IMR-90 (cell line): ENCODE data around the gene MIEF1. TPM values are rescaled to one million over a fixed set of nuclear protein-coding genes. Genes with fewer than 3 reads are reported as not detected.

Experiments used
- ATAC-seq: fragments of 200-7000 bp; cut with Tn5 transposase; 2 replicates; pipeline ENCODE4 v1.9.1; 2020; ENCODE audit warnings: low read depth, mild to moderate bottlenecking, moderate library complexity
- BruUV-seq: library from RNA; stranded (reverse); fragments of 400-500 nt; replicated peaks from 2 replicates; lab custom pipeline; 2021; lab: Mats Ljungman, UMichigan
- CTCF ChIA-PET: fragments of 300-600 bp; formaldehyde crosslinking; extraction: SDS; loops from one replicate; lab custom pipeline; 2021; ENCODE audit warnings: antibody characterized with exemption; lab: Yijun Ruan, JAX
- POLR2A ChIA-PET: fragments of 300-600 bp; sonication (Branson Sonifier 250); formaldehyde crosslinking; loops from one replicate; lab custom pipeline; 2022; ENCODE audit warnings: antibody characterized with exemption; ENCODE audit not compliant: unreplicated experiment; lab: Charles Lee
- DNase-seq: peaks from one replicate; pipeline ENCODE4 v3.0.0; 2013
- H2AFZ ChIP-seq: replicated peaks from 2 replicates; pipeline ENCODE3; 2013; ENCODE audit warnings: low read length, mild to moderate bottlenecking; ENCODE audit not compliant: poor library complexity
- H2AK5ac ChIP-seq: 2 replicates; pipeline ENCODE4 v1.6.1; 2013; ENCODE audit warnings: low read depth, low read length, inconsistent platforms
- H2AK9ac ChIP-seq: replicated peaks from 2 replicates; pipeline ENCODE3; 2013; ENCODE audit warnings: mild to moderate bottlenecking, low read depth, low read length, moderate library complexity; ENCODE audit not compliant: poor library complexity
- H2BK120ac ChIP-seq: 2 replicates; pipeline ENCODE4 v1.6.1; 2013; ENCODE audit warnings: low read depth, low read length, inconsistent platforms
- H2BK15ac ChIP-seq: 3 replicates; pipeline ENCODE4 v1.6.1; 2013; ENCODE audit warnings: low read depth, low read length, inconsistent platforms
- H2BK20ac ChIP-seq: 2 replicates; pipeline ENCODE4 v1.6.1; 2013; ENCODE audit warnings: low read depth, mild to moderate bottlenecking, inconsistent platforms, low read length, moderate library complexity
- H2BK5ac ChIP-seq: 2 replicates; pipeline ENCODE4 v1.6.1; 2013; ENCODE audit warnings: mild to moderate bottlenecking, low read depth, low read length, inconsistent platforms; ENCODE audit not compliant: poor library complexity, severe bottlenecking
- H3K14ac ChIP-seq: replicated peaks from 2 replicates; pipeline ENCODE4 v1.6.1; 2013; ENCODE audit warnings: low read depth, low read length, inconsistent platforms
- H3K18ac ChIP-seq: 2 replicates; pipeline ENCODE4 v1.6.1; 2013; ENCODE audit warnings: low read depth, low read length, control low read depth
- H3K23ac ChIP-seq: 2 replicates; pipeline ENCODE4 v1.6.1; 2013; ENCODE audit warnings: low read depth, low read length, inconsistent platforms
- H3K27ac ChIP-seq: 2 replicates; pipeline ENCODE4 v1.5.1; 2013; ENCODE audit warnings: mild to moderate bottlenecking, control low read depth, low read length; ENCODE audit not compliant: insufficient read depth
- H3K27me3 ChIP-seq: 2 replicates; pipeline ENCODE4 v1.6.1; 2013; ENCODE audit warnings: low read length; ENCODE audit not compliant: control insufficient read depth, insufficient read depth
- H3K36me3 ChIP-seq: 2 replicates; pipeline ENCODE4 v1.6.1; 2013; ENCODE audit warnings: low read length, mixed read lengths; ENCODE audit not compliant: control insufficient read depth, insufficient read depth
- H3K4ac ChIP-seq: 2 replicates; pipeline ENCODE4 v1.6.1; 2013; ENCODE audit warnings: low read depth, low read length, inconsistent platforms
- H3K4me1 ChIP-seq: 2 replicates; pipeline ENCODE4 v1.6.1; 2013; ENCODE audit warnings: low read length, mixed read lengths; ENCODE audit not compliant: control insufficient read depth, insufficient read depth
- H3K4me2 ChIP-seq: 2 replicates; pipeline ENCODE4 v1.6.1; 2013; ENCODE audit warnings: low read depth, mild to moderate bottlenecking, control low read depth, low read length, moderate library complexity
- H3K4me3 ChIP-seq: 2 replicates; pipeline ENCODE4 v1.5.1; 2013; ENCODE audit warnings: low read depth, mild to moderate bottlenecking, control low read depth, low read length, moderate library complexity; ENCODE audit not compliant: insufficient read depth
- H3K56ac ChIP-seq: 2 replicates; pipeline ENCODE4 v1.6.1; 2013; ENCODE audit warnings: low read length, inconsistent platforms; ENCODE audit not compliant: insufficient read depth; ENCODE audit errors: extremely low read depth
- H3K79me1 ChIP-seq, 2 experiments: 2 replicates each; pipeline ENCODE4 v1.6.1; 2013; ENCODE audit warnings: low read length in 2 of 2, inconsistent platforms in 1 of 2, low read depth in 1 of 2
- H3K9ac ChIP-seq: 2 replicates; pipeline ENCODE4 v1.6.1; 2013; ENCODE audit warnings: low read depth, low read length, control low read depth
- H3K9me1 ChIP-seq: 2 replicates; pipeline ENCODE4 v1.6.1; 2013; ENCODE audit warnings: low read length, inconsistent platforms; ENCODE audit not compliant: insufficient read depth
- H3K9me3 ChIP-seq: 2 replicates; pipeline ENCODE4 v1.6.1; 2013; ENCODE audit warnings: low read length; ENCODE audit not compliant: control insufficient read depth, insufficient read depth
- H4K20me1 ChIP-seq: 2 replicates; pipeline ENCODE4 v1.6.1; 2013; ENCODE audit warnings: low read length, inconsistent platforms; ENCODE audit not compliant: insufficient read depth
- H4K5ac ChIP-seq: 2 replicates; pipeline ENCODE4 v1.6.1; 2013; ENCODE audit warnings: mild to moderate bottlenecking, low read depth, low read length, control low read depth
- H4K8ac ChIP-seq, 2 experiments: 2 replicates each; pipeline ENCODE4 v1.6.1; 2013; ENCODE audit warnings: low read depth in 2 of 2, low read length in 2 of 2, control low read depth in 1 of 2, inconsistent platforms in 1 of 2
- H4K91ac ChIP-seq: 2 replicates; pipeline ENCODE4 v1.6.1; 2013; ENCODE audit warnings: low read depth, low read length, inconsistent platforms; ENCODE audit not compliant: insufficient read depth
- BHLHE40 ChIP-seq: fragments of 150-350 bp; IDR thresholded peaks from 2 replicates; pipeline ENCODE4 v1.6.1; 2016; ENCODE audit warnings: mild to moderate bottlenecking, low read depth, low read length
- CEBPB ChIP-seq: IDR thresholded peaks from 2 replicates; pipeline ENCODE4 v1.6.1; 2012; ENCODE audit warnings: low read depth, low read length, improper control_type of control experiment
- CHD1 ChIP-seq: IDR thresholded peaks from 2 replicates; pipeline ENCODE4 v1.6.1; 2012; ENCODE audit warnings: low read depth, low read length, improper control_type of control experiment
- CTCF ChIP-seq: conservative IDR thresholded peaks from 2 replicates; pipeline ENCODE4 v1.5.1; 2012; ENCODE audit warnings: mild to moderate bottlenecking, low read depth, low read length, improper control_type of control experiment
- ELK1 ChIP-seq: fragments of 150-350 bp; IDR thresholded peaks from 2 replicates; pipeline ENCODE4 v1.6.1; 2016; ENCODE audit warnings: low read depth, mild to moderate bottlenecking, low read length, moderate library complexity, borderline replicate concordance
- FOS ChIP-seq: fragments of 150-350 bp; IDR thresholded peaks from 2 replicates; pipeline ENCODE4 v1.6.1; 2016; ENCODE audit warnings: low read depth, low read length
- MAFK ChIP-seq: IDR thresholded peaks from 2 replicates; pipeline ENCODE4 v1.6.1; 2012; ENCODE audit warnings: low read depth, low read length, improper control_type of control experiment
- MAZ ChIP-seq: IDR thresholded peaks from 2 replicates; pipeline ENCODE4 v1.6.1; 2012; ENCODE audit warnings: low read depth, mild to moderate bottlenecking, low read length, improper control_type of control experiment, moderate library complexity, borderline replicate concordance
- MXI1 ChIP-seq: IDR thresholded peaks from 2 replicates; pipeline ENCODE4 v1.6.1; 2012; ENCODE audit warnings: low read depth, mild to moderate bottlenecking, low read length, moderate library complexity, borderline replicate concordance
- NFE2L2 ChIP-seq: fragments of 150-350 bp; IDR thresholded peaks from 2 replicates; pipeline ENCODE4 v1.6.1; 2016; ENCODE audit warnings: low read depth, mild to moderate bottlenecking, low read length
- POLR2A ChIP-seq: IDR thresholded peaks from 2 replicates; pipeline ENCODE4 v1.6.1; 2012; ENCODE audit warnings: mild to moderate bottlenecking, low read depth, low read length
- RFX5 ChIP-seq: IDR thresholded peaks from 2 replicates; pipeline ENCODE4 v1.8.0; 2012; ENCODE audit warnings: low read depth, mild to moderate bottlenecking, low read length, moderate library complexity
- SMC3 ChIP-seq: fragments of 150-350 bp; IDR thresholded peaks from 2 replicates; pipeline ENCODE4 v1.6.1; 2016; ENCODE audit warnings: low read depth, mild to moderate bottlenecking, antibody characterized with exemption, low read length, moderate library complexity
- WGBS, 2 experiments: methylation state at CpG; one replicate each; pipeline versions ENCODE4 v1.1.5 to v1.1.7; 2013; ENCODE audit warnings: missing lambda C conversion rate in 2 of 2; ENCODE audit not compliant: insufficient read length in 1 of 2; ENCODE audit errors: extremely low coverage in 2 of 2; 5-methylcytosine and 5-hydroxymethylcytosine counted together
- dilution Hi-C: fragments of 300-500 bp; cut with HindIII; formaldehyde crosslinking; loops from one replicate; pipeline ENCODE4 v1.14.3; 2018; ENCODE audit warnings: low sequenced_read_pairs; ENCODE audit not compliant: unreplicated experiment
- in situ Hi-C: fragments of 300-500 bp; cut with MboI; formaldehyde crosslinking; loops from 3 replicates; pipeline ENCODE4 v1.14.3; 2019; ENCODE audit warnings: low sequenced_read_pairs, inconsistent platforms, mixed read lengths
- intact Hi-C: fragments of 100-400 bp; cut with micrococcal nuclease; formaldehyde crosslinking; loops from 2 replicates; pipeline ENCODE4 v1.10.0; 2022
- polyA plus RNA-seq, 3 experiments: library from polyadenylated mRNA; depleted of rRNA; stranded (reverse); fragments of >200 nt; gene quantifications; 2 replicates each; pipeline ENCODE4 v1.2.3, GENCODE V29; 2012; ENCODE audit warnings: low replicate concordance in 1 of 3
- total RNA-seq: library from RNA; depleted of rRNA; stranded (reverse); fragments of >200 nt; gene quantifications from 2 replicates; pipeline ENCODE4 v1.2.3, GENCODE V29; 2012

Gene MIEF1
- total and polyA plus RNA-seq, 2 of the 4 experiments (the other 2 are of a cell fraction) = 9.7 to 16.9 TPM

- TF ChIP-seq MAZ = no peak
These were observed 39.5 kb upstream of the MIEF1 start (continued) for GRCh38 chr22:39462443-39463221.

GRCh38 chr22:39463277-39463676 lies 38.8 kb upstream of the MIEF1 start:
- Histone ChIP-seq H4K8ac (no peak overlapping the region), H3K23ac (no peak overlapping the region), H3K9me1 (no peaks in the 10 kb centered on the region), H3K4me1 (no peaks in the 10 kb centered on the region), H3K9me3 (no peaks in the 10 kb centered on the region), H3K27ac (no peak overlapping the region), H2BK120ac (no peak overlapping the region), H4K20me1 (no peaks in the 10 kb centered on the region), H3K14ac (no peak overlapping the region), H3K79me1 (no peaks in the 10 kb centered on the region), H2AK9ac (no peak overlapping the region), H3K56ac (no peak overlapping the region), H3K36me3 (no peaks in the 10 kb centered on the region), H3K4ac (no peak overlapping the region), H2BK15ac (no peak overlapping the region), H2BK5ac (no peak overlapping the region), H3K27me3 (peaks cover 23% of the 10 kb centered on the region), H2AFZ (no peak overlapping the region), H4K5ac (no peak overlapping the region), H3K9ac (no peak overlapping the region), H3K18ac (no peak overlapping the region), H2BK20ac (no peak overlapping the region), H2AK5ac (no peak overlapping the region), H3K4me2 (no peak overlapping the region), H4K91ac (no peak overlapping the region), H3K4me3 (no peak overlapping the region)
- no TSS peak for BruUV-seq
- DNase-seq = no peak
- POLR2A ChIA-PET = no interaction called here
- no peak for ATAC-seq
- intact Hi-C loops = no loop called here
- dilution Hi-C loops = no loop called here
- in situ Hi-C loops = no loop called here
- CTCF ChIA-PET = no interaction called here
- 83% methylated on average over 2 of the region's 6 CpGs; no CpG with 5 or more reads in 1 of the 2 experiments for WGBS, 2 experiments
- no peak for TF ChIP-seq CTCF
- no peak for TF ChIP-seq RFX5
- no peak for TF ChIP-seq ELK1
- TF ChIP-seq CHD1 = no peak
- no peak for TF ChIP-seq MXI1
- TF ChIP-seq SMC3 = no peak
- TF ChIP-seq FOS = no peak
- TF ChIP-seq BHLHE40 = no peak
- no peak for TF ChIP-seq MAFK
- no peak for TF ChIP-seq CEBPB
- TF ChIP-seq MAZ = no peak
- TF ChIP-seq NFE2L2 = no peak
- no peak for TF ChIP-seq POLR2A
